SIG-M5 (cell line): ENCODE measurements around the gene ORC1.

Experiments
- DNase-seq: peaks from one replicate; lab custom pipeline; 2025; lab: John Stamatoyannopoulos, UW

Gene ORC1

DNA sequence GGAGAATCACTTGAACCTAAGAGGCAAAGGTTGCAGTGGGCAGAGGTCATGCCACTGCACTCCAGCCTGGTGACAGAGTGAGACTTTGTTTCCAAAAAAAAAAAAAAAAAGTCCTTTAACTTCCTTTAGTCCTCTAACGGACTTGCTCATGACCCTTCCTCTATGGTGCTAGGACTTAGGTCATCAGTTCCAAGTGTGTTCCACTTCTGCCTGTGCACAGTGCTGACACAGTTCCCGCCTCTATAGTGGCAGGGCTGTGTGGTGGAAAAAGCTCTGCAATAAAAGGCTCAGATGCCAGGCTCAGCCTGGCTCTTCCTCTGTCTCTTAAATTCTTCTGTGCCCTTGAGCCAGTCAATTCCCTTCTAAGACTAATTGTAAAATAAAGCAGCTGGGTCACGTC lies 60.2 kb downstream of the ORC1 start:
- DNase-seq: no peak

DNA sequence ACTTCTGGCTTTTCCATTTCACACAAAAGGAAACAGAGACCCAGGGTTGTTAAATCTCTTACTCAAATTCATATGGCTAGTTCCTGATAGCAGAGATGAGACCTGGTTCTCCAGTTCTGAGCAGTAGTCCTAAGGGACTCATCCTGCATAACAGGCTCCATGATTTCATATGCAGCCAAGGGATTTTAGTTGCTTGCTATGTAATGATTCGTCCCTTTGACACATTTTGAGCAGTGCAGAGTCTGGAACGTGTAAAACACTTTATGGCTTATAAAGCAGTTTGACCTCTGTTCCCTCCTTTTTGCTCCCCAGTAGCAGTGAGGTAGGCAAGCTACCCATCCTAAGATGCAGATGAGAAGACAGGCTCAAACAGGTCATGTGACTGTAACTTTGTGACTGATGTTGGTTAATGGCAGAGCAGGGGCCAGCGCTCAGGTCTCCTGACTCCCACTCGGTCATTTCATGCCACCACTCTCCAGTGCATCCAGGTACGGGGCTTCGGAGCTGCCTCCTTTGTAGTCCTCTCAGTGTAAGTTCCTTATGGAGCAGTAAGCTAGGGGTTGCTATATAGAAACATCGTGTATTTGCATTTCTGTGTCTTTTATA lies 62.5 kb downstream of the ORC1 start:
- no peak for DNase-seq

DNA sequence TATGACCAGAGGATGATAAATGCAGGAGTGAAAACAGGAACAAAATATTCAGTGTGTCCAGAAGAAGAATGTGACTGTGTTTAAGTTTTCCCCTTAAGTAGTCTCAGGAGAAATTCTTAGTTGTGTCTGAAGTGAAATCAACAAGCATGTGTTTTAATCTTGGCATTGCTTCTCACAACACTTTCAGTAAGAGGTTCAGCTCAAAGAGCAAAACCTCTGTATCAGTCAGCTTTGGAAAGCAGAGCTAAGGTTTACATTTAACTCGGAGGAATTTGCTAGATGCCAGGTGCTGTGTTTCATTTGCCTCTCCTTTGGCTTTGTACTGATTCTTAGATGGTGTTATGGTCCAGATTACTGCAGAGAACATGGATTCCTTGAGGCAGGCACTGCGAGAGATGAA lies 66.8 kb downstream of the ORC1 start:
- no peak for DNase-seq

DNA sequence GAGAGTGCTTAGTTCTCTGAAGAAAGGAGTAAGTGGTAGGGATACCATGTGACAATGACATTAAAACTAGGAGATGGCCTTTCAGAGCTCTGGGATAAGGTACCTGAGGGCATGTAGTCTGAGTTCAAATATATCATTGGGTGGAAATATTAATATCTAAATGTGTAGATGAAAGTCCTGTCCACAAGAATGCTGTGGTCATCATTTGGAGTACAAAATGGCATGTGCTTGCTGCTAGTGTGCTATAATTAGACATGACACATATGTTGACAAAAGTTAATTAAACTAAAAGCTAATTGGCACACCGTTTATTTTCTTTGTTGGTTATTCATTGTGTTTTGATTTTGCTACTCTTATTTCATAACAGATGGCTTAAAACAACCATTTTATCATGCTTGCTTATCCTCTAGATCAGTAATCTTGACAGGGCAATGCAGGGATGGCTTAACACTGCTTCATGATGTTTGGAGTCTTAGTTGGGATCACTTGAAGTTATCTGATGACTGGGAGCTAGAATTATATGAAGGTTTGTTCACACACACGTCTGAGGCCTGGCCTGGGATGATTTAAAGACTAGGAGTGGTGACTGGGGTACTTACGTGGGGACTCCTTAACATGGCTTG lies 69.2 kb downstream of the ORC1 start:
- no peak for DNase-seq

DNA sequence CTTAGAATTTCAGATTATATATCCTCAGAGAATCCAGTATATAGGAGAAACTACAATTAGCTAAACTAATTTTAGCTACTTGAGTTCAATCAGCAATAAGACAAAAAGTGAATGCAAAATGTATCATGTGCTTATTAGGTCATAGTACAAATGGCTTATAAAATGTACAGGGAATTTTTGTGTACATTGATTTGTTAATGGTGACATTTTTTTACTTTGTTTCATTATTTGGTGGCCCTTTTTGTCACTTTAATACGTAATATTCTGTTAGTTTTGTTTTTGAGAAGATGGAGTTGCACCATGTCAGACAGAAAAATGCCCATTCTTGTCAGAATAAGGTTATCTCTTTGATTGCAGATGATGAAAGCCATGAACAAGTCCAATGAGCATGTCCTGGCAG lies 71.8 kb downstream of the ORC1 start:
- no peak for DNase-seq

DNA sequence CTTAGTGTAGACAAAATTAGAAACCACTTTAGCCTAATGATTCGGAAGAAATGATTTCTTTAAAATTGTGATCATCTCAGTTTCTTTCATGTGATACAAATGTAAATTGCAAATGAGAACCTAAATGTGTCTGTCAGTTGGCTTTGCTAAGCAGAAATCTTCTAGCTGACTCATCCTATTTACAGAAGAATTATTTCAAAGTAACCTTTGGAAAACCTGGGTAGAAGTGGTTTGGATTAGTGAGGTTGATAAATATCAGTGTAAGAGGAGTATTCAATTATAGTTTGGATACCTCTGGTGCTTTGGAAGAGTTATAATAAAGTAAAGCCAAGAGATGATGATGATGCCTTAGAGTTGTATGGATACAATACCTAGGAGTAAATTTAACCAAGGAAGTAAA lies 75.6 kb downstream of the ORC1 start:
- DNase-seq: no peak

DNA sequence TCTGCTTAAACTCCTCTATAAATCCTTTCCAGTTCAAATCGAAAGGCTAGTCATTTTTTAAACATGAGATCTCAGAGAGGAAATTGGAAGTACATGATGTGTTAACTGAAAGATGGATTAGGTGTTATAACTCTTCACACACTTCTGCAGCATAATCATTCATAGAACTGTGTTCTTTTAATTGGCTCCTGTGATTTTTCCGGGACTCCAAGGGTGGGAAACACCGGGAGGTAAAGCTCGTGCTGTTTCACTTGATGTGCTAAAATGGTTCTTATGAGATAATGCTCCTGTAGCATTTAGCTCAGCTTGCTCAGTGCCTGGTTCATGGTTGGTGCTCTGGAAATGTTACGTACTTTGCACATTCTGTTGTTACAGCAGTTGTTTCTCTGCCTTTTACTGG lies 78.4 kb downstream of the ORC1 start:
- no peak for DNase-seq

DNA sequence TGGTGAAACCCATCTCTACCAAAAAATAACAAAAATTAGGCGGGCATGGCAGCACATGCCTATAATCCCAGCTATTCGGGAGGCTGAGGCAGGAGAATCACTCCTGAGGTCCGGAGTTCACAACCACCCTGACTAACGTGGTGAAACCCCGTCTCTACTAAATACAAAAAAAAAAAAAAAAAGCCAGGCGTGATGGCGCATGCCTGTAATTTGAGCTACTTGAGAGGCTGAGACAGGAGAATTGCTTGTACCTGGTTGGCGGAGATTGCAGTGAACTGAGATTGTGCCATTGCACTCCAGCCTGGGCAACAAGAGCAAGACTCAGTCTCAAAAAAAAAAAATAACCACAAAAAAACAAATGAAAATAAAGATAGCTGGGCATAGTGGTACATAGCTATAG lies 80.5 kb downstream of the ORC1 start:
- no peak for DNase-seq
